A673 (cell line): ENCODE results near the gene ACSL6. TPM values are rescaled to one million over a fixed set of nuclear protein-coding genes. Genes with fewer than 3 reads are reported as not detected.

ENCODE experiments used
- BruUV-seq: library from RNA; stranded (reverse); fragments of 400-500 nt; replicated peaks from 2 replicates; lab custom pipeline; 2021; lab: Mats Ljungman, UMichigan
- CTCF ChIA-PET: fragments of 300-600 bp; sonication (Branson Sonifier 250); formaldehyde crosslinking; loops from one replicate; lab custom pipeline; 2022; ENCODE audit warnings: antibody characterized with exemption; lab: Charles Lee
- POLR2A ChIA-PET: fragments of 300-600 bp; sonication (Branson Sonifier 250); formaldehyde crosslinking; loops from one replicate; lab custom pipeline; 2022; ENCODE audit warnings: antibody characterized with exemption; ENCODE audit not compliant: low non-redundant PET; lab: Charles Lee
- DNase-seq: peaks from one replicate; pipeline ENCODE4 v3.0.0-alpha.2; 2015; ENCODE audit warnings: low spot score
- H3K27ac ChIP-seq: fragments of 200-600 bp; sonication (generic); 2 replicates; pipeline ENCODE4 v1.5.1; 2016; ENCODE audit warnings: mixed run types, low read depth, mild to moderate bottlenecking, mixed read lengths, antibody characterized with exemption, low read length; ENCODE audit not compliant: poor library complexity, severe bottlenecking
- H3K27me3 ChIP-seq: fragments of 200-600 bp; sonication (generic); replicated peaks from 2 replicates; pipeline ENCODE4 v1.6.1; 2017; ENCODE audit warnings: mixed run types, low read depth, mild to moderate bottlenecking, mixed read lengths, antibody characterized with exemption, low read length; ENCODE audit not compliant: insufficient read depth, poor library complexity
- H3K36me3 ChIP-seq: fragments of 200-600 bp; sonication (generic); 2 replicates; pipeline ENCODE4 v1.6.1; 2016; ENCODE audit warnings: mixed run types, mild to moderate bottlenecking, mixed read lengths, antibody characterized with exemption, low read length; ENCODE audit not compliant: insufficient read depth, poor library complexity, severe bottlenecking
- H3K4me1 ChIP-seq: fragments of 200-600 bp; sonication (generic); 2 replicates; pipeline ENCODE4 v1.6.1; 2017; ENCODE audit warnings: mixed run types, mild to moderate bottlenecking, mixed read lengths, antibody characterized with exemption, low read length; ENCODE audit not compliant: insufficient read depth, poor library complexity, severe bottlenecking
- H3K4me3 ChIP-seq: fragments of 200-600 bp; sonication (generic); 2 replicates; pipeline ENCODE4 v1.5.1; 2016; ENCODE audit warnings: low read depth, mixed run types, mild to moderate bottlenecking, mixed read lengths, low read length; ENCODE audit not compliant: poor library complexity, severe bottlenecking
- H3K9me3 ChIP-seq: fragments of 200-600 bp; sonication (generic); 2 replicates; pipeline ENCODE4 v1.6.1; 2016; ENCODE audit warnings: mixed run types, low read depth, mild to moderate bottlenecking, mixed read lengths, antibody characterized with exemption, low read length; ENCODE audit not compliant: poor library complexity, severe bottlenecking
- CTCF ChIP-seq: fragments of 300-800, 200-600 bp; sonication (generic); conservative IDR thresholded peaks from 2 replicates; pipeline ENCODE4 v1.5.1; 2017; ENCODE audit warnings: low read depth, mild to moderate bottlenecking, antibody characterized with exemption, low read length, moderate library complexity, mixed read lengths
- EZH2 ChIP-seq: fragments of 200-600 bp; sonication (generic); IDR thresholded peaks from 2 replicates; pipeline ENCODE4 v1.6.1; 2017; ENCODE audit warnings: borderline replicate concordance, low read depth, mild to moderate bottlenecking, mixed read lengths, antibody characterized with exemption, low read length; ENCODE audit not compliant: poor library complexity, severe bottlenecking
- intact Hi-C: fragments of 100-400 bp; cut with micrococcal nuclease; formaldehyde crosslinking; loops from one replicate; pipeline ENCODE4 v1.10.0; 2022; ENCODE audit not compliant: unreplicated experiment
- total RNA-seq: library from RNA; stranded (reverse); gene quantifications from 2 replicates; pipeline ENCODE4 v1.2.3, GENCODE V29; 2021

ACSL6 gene
- total RNA-seq, 1 experiment from 2014 or later = not detected

GRCh38 chr5:132027027-132027426 is 15.6 kb upstream of the ACSL6 start:
- ChIA-PET CTCF (no interaction called here), POLR2A (no interaction called here)
- Histone ChIP-seq H3K27me3 (no peaks in the 10 kb centered on the region), H3K4me3 (no peak overlapping the region), H3K9me3 (no peaks in the 10 kb centered on the region), H3K4me1 (no peaks in the 10 kb centered on the region), H3K27ac (no peak overlapping the region), H3K36me3 (no peaks in the 10 kb centered on the region)
- BruUV-seq = no TSS peak
- TF ChIP-seq EZH2 = no peak
- no peak for TF ChIP-seq CTCF
- DNase-seq = no peak
- intact Hi-C loops = no loop called here

GRCh38 chr5:132026516-132027008 is 15.1 kb upstream of the ACSL6 start:
- ChIA-PET POLR2A (no interaction called here), CTCF (no interaction called here)
- intact Hi-C loops = no loop called here
- H3K9me3 ChIP-seq = no peaks in the 10 kb centered on the region
- no peak for DNase-seq
- peaks cover 3% of the 10 kb centered on the region for H3K27me3 ChIP-seq
- no TSS peak for BruUV-seq
- TF ChIP-seq EZH2 (no peak), CTCF (no peak)
- no peaks in the 10 kb centered on the region for H3K4me1 ChIP-seq
- H3K27ac ChIP-seq = no peak overlapping the region
- no peak overlapping the region for H3K4me3 ChIP-seq
- H3K36me3 ChIP-seq = no peaks in the 10 kb centered on the region

- ChIA-PET POLR2A (no interaction called here), CTCF (no interaction called here)
- Histone ChIP-seq H3K27ac (no peak overlapping the region), H3K4me1 (no peaks in the 10 kb centered on the region), H3K27me3 (peaks cover 7% of the 10 kb centered on the region), H3K9me3 (no peaks in the 10 kb centered on the region), H3K36me3 (no peaks in the 10 kb centered on the region), H3K4me3 (no peak overlapping the region)
- TF ChIP-seq EZH2 (no peak), CTCF (no peak)
- no TSS peak for BruUV-seq
- intact Hi-C loops = no loop called here
- no peak for DNase-seq
Observed at GRCh38 chr5:132025403-132025971, 14.0 kb upstream of the ACSL6 start.
